ENCODE data around the gene ABCD1. TPM values are rescaled to one million over a fixed set of nuclear protein-coding genes. Genes with fewer than 3 reads are reported as not detected.

The ABCD1 gene
- polyA plus RNA-seq, 2 of the 4 experiments (the other 2 are of a cell fraction) = 1.7 to 3.8 TPM

GRCh38 chrX:153783378-153784013 lies 58.8 kb downstream of the ABCD1 start:
- TF ChIP-seq E2F6 (IDR thresholded peaks at IDR 0.05; ENCODE audit: borderline replicate concordance, low read depth) (no peak), NR3C1 (IDR thresholded peaks at IDR 0.05) (no peak), JUNB (IDR thresholded peaks at IDR 0.05) (no peak), HOXB13 (CRISPR knock-in tag; IDR thresholded peaks at IDR 0.05; ENCODE audit: low read depth) (no peak), CEBPB (IDR thresholded peaks at IDR 0.05) (no peak), KDM5A (IDR thresholded peaks at IDR 0.05) (no peak), BHLHE40 (IDR thresholded peaks at IDR 0.05; ENCODE audit: low read depth, low read length) (no peak), JUN (IDR thresholded peaks at IDR 0.05) (no peak), REST (IDR thresholded peaks at IDR 0.05) (no peak), BCL3 (IDR thresholded peaks at IDR 0.05) (no peak), FOXS1 (CRISPR knock-in tag; IDR thresholded peaks at IDR 0.05) (no peak), HES2 (IDR thresholded peaks at IDR 0.05) (no peak), SMC3 (IDR thresholded peaks at IDR 0.05) (no peak), RNF2 (IDR thresholded peaks at IDR 0.05; ENCODE audit: borderline replicate concordance, low read depth) (no peak), RCOR1 (IDR thresholded peaks at IDR 0.05; ENCODE audit: low read depth, low read length) (no peak)
- ChIA-PET CTCF (interaction anchor here (1.9 kb wide), 1 partner anchor 20 kb away, joined by 6 read pairs; the partner anchor contains the start of gene PLXNB3), POLR2A (interaction anchor here (0.6 to 1.8 kb wide), 2 partner anchors 11 to 17 kb away, joined by 3 to 4 read pairs; partner anchors contain the start of genes IDH3G and SSR4)
- H3K4me1 ChIP-seq = no peaks in the 10 kb centered on the region
- no peak overlapping the region for H3K4me3 ChIP-seq
- DNase-seq (ENCODE audit: low read depth in 1 of 2, low spot score in 1 of 2) (no peak), FAIRE-seq (no peak), ATAC-seq (no peak)
- no peak overlapping the region for H3K4me2 ChIP-seq
- H3K9me3 ChIP-seq = no peaks in the 10 kb centered on the region
- H3K27ac ChIP-seq = no peak overlapping the region
- 91% methylated on average over 18 of the region's 24 CpGs for WGBS (ENCODE audit: missing lambda C conversion rate)

- FAIRE-seq (no peak), DNase-seq (ENCODE audit: low read depth in 1 of 2, low spot score in 1 of 2) (no peak), ATAC-seq (no peak)
- TF ChIP-seq HDAC2 (IDR thresholded peaks at IDR 0.05) (no peak), HMGXB4 (CRISPR knock-in tag; IDR thresholded peaks at IDR 0.05; ENCODE audit: borderline replicate concordance) (no peak), NFE2L2 (conservative IDR thresholded peaks at IDR 0.05; ENCODE audit: low read length) (no peak), HES2 (IDR thresholded peaks at IDR 0.05) (no peak), CHD4 (IDR thresholded peaks at IDR 0.05; ENCODE audit: borderline replicate concordance) (no peak), HOXB5 (CRISPR knock-in tag; IDR thresholded peaks at IDR 0.05) (no peak), RAD21 (conservative IDR thresholded peaks at IDR 0.05 in 1 of 2, IDR thresholded peaks at IDR 0.05 in 1 of 2) (no peak), POLR2A (IDR thresholded peaks at IDR 0.05; ENCODE audit: low read length) (no peak), FOXS1 (CRISPR knock-in tag; IDR thresholded peaks at IDR 0.05) (no peak), EHMT2 (IDR thresholded peaks at IDR 0.05; ENCODE audit: low read depth) (no peak)
- WGBS (ENCODE audit: missing lambda C conversion rate) = 93% methylated on average over 6 of the region's 27 CpGs
- Histone ChIP-seq H3K4me2 (no peak overlapping the region), H3K4me3 (no peak overlapping the region), H3K9me3 (no peaks in the 10 kb centered on the region), H3K27ac (no peak overlapping the region), H3K4me1 (no peaks in the 10 kb centered on the region)
- CTCF ChIA-PET = interaction anchor here (1.7 to 1.9 kb wide), 2 partner anchors 12 to 21 kb away, joined by 5 to 6 read pairs; partner anchors contain the start of gene PLXNB3
- POLR2A ChIA-PET = interaction anchor here (1.8 kb wide), 1 partner anchor 10 kb away, joined by 4 read pairs; the partner anchor contains the start of genes IDH3G and SSR4
Observed at GRCh38 chrX:153784325-153784967, 59.8 kb downstream of the ABCD1 start.

Measured in A549 (cell line).